Measurements from ENCODE around the gene RAI1. TPM values are rescaled to one million over a fixed set of nuclear protein-coding genes. Genes with fewer than 3 reads are reported as not detected.

The RAI1 gene
- total RNA-seq, 1 donor from 2014 or later = 60.3 TPM

DNA sequence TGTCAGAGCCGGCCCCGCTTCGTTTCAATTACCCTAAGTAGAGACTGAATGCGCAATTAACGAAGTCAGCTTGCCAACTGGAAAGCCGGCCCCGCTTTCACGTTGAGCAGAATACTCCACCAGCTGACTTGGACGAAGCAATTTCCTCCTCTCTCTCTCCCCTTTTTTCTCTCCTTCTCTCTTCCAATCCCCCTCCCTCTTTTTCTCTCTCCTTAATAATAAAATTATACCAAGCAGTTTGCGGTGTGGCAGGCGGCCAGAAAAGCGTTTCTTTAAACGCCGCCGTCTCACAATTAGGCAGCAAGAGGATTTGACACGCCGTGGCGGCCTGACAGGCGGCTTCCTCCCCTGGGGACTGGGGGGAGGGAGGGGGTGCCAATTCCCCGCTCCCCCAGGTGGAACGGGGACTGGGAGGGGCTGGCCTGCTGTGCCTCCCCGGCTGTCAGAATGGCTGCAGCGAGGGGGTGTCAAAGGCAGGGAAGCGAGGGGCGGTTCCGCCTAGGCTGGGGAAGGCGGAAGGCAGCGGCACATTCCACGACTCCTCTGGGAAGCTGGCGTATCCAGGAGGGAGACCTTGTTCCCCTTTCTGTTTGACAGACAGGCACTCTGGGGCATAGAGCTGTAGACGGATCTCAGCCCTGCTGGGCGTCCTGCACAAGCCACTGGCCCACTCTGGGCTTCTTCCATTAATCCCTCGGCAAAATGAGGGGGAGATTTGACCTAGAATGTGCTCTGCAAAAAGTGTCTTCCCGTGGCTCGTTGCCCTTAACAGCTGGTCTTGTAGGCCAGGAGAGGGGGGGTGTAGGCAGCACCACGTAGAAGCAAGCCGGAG, 102.8 kb downstream of the RAI1 start:
- no peak for DNase-seq (ENCODE audit: low spot score)

GRCh38 chr17:17784657-17785267, 103.5 kb downstream of the RAI1 start:
- no peak for DNase-seq (ENCODE audit: low spot score)

DNA sequence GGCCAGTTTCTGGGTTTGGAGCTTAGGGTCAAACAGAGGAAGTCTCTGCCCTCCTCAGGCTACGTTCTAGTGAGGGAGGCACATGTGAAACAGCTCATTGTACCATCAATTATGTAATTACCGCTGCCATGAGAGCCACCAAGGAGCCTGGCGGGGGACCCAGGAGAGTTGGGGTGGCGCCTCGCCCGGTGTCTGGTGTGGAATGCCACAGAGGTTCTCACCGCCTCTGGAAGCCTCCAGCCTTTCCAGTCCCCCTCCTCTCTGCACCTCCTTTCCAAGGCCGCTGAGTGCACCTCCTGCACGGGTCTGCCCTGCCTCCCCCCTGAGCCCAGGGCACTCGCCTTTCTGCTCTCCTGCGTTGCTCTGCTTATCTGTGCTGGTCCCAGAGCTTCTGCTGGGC, 104.1 kb downstream of the RAI1 start:
- no peak for DNase-seq (ENCODE audit: low spot score)

GRCh38 chr17:17786998-17787397, 105.7 kb downstream of the RAI1 start:
- DNase-seq (ENCODE audit: low spot score) = no peak

DNA sequence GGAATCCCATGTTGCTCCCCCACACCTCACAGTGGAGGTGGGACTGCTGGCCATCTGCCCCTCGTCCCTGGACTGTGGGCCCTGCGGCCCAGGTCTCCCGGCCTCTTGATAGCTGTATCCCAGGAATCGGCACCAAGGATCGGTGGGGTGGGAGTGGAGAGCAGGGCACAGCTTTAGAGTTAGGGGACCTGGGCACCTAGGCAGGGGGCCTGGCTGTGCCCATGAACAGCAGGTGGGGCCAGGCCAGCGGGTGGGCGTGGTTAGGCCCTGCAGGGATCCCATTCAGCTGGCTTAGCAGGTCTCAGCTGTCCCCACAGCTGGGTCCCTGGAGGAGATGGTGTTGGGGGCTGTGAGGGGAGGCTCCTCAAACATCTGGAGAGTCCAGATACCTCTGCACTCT, 106.3 kb downstream of the RAI1 start:
- DNase-seq (ENCODE audit: low spot score) = no peak

- DNase-seq (ENCODE audit: low spot score) = no peak
Measured at GRCh38 chr17:17788967-17789366, 107.7 kb downstream of the RAI1 start.

DNA sequence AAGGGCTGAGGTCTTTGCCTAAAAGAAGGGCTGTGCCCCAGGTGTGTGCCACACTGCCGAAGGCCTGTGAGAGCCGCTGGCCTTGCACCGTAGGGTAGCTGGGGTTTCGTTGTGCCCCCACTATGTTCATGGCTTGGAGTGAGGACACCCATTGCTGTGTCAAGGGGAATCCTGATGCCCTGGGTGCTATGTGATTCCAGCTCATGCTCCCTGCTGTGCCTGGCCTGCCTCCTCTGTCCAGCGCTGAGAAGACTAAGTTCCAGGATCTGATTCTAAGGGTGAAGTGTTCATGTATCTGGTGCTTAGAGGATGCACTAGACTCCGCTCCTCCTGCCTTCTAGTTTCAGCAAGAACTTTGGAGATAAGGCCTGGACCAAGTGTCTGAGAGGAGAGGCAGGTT, 108.2 kb downstream of the RAI1 start:
- no peak for DNase-seq (ENCODE audit: low spot score)

- no peak for DNase-seq (ENCODE audit: low spot score)
Measured at GRCh38 chr17:17789828-17790636, 108.8 kb downstream of the RAI1 start.

DNA sequence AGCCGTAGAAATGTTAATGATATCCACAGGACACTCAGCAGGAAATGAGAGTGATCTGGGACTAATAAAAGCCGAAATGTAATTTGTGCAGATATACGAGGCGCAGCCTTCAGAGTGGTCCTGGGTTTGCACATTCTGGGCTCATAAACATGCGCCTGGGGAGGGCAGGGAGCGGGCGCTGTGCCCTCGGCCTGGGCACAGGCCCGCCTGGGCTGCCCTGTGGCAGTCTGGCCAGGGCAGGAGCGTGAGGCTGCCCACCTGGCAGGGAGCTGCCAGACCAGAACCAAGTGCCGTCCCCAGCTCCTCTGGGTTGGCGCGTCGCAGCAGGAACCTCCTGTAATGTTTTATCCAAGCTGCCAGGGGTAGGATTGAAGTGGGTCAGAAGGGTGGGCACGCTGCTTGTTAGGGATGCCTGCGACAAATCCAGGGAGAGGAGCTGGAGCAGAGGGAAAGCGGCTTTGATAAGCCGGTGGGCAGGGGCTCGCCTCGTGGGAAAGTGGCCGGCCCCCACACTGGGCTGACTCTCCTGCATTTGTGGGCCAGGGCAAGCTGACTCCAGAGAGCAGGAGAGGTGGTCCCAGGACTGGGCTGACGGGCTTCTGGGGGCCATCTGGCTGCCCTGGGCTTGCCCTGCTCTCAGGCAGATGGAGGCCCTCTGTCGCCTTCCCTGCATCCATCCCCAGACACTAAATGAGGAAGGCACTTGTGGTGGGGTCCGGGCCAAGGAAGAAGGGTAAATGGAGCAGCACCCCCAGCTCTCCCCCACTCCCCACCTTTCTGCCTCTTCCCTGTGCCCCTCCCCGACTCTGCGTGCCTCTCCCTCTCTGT, 109.6 kb downstream of the RAI1 start:
- DNase-seq (ENCODE audit: low spot score) = no peak

- no peak for DNase-seq (ENCODE audit: low spot score)
Measured at GRCh38 chr17:17792037-17792550, 110.8 kb downstream of the RAI1 start.

GRCh38 chr17:17792551-17793377, 111.5 kb downstream of the RAI1 start:
- DNase-seq (ENCODE audit: low spot score) = no peak

- no peak for DNase-seq (ENCODE audit: low spot score)
Measured at GRCh38 chr17:17793378-17794214, 112.3 kb downstream of the RAI1 start.

DNA sequence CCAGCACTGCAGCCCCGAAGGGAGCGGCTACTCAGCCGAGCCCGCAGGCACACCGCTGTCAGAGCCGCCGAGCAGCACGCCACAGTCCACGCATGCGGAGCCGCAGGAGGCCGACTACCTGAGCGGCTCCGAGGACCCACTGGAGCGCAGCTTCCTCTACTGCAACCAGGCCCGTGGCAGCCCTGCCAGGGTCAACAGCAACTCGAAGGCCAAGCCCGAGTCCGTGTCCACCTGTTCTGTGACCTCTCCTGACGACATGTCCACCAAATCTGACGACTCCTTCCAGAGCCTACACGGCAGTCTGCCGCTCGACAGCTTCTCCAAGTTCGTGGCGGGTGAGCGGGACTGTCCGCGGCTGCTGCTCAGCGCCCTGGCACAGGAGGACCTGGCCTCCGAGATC, 113.1 kb downstream of the RAI1 start:
- DNase-seq (ENCODE audit: low spot score) = no peak

DNA sequence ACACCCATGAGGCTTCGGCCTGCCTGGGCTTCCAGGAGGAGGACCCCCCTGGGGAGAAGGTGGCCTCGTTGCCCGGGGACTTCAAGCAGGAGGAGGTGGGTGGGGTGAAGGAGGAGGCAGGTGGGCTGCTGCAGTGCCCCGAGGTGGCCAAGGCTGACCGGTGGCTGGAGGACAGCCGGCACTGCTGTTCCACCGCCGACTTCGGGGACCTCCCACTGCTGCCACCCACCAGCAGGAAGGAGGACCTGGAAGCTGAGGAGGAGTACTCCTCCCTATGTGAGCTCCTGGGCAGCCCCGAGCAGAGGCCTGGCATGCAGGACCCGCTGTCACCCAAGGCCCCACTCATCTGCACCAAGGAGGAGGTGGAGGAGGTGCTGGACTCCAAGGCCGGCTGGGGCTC, 114.0 kb downstream of the RAI1 start:
- no peak for DNase-seq (ENCODE audit: low spot score)

DNA sequence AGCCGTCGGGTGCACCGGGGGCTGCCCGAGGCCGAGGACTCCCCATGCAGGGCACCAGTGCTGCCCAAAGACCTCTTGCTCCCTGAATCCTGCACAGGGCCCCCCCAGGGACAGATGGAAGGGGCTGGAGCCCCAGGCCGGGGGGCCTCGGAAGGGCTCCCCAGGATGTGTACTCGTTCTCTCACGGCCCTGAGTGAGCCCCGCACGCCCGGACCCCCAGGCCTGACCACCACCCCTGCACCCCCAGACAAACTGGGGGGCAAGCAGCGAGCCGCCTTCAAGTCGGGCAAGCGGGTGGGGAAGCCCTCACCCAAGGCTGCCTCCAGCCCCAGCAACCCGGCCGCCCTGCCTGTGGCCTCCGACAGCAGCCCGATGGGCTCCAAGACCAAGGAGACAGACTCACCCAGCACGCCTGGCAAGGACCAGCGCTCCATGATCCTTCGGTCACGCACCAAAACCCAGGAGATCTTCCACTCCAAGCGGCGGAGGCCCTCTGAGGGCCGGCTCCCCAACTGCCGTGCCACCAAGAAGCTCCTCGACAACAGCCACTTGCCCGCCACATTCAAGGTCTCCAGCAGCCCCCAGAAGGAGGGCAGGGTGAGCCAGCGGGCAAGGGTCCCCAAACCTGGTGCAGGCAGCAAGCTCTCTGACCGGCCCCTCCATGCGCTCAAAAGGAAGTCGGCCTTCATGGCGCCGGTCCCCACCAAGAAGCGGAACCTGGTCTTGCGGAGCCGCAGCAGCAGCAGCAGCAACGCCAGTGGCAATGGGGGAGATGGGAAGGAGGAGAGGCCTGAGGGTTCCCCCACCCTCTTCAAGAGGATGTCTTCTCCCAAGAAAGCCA, 114.9 kb downstream of the RAI1 start:
- no peak for DNase-seq (ENCODE audit: low spot score)

DNA sequence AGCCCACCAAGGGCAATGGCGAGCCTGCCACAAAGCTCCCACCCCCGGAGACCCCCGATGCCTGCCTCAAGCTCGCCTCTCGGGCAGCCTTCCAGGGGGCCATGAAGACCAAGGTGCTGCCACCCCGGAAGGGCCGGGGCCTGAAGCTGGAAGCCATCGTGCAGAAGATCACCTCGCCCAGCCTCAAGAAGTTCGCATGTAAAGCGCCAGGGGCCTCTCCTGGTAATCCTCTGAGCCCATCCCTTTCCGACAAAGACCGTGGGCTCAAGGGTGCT, 115.5 kb downstream of the RAI1 start:
- DNase-seq (ENCODE audit: low spot score) = no peak

GRCh38 chr17:17797119-17797809, 116.0 kb downstream of the RAI1 start:
- no peak for DNase-seq (ENCODE audit: low spot score)

DNA sequence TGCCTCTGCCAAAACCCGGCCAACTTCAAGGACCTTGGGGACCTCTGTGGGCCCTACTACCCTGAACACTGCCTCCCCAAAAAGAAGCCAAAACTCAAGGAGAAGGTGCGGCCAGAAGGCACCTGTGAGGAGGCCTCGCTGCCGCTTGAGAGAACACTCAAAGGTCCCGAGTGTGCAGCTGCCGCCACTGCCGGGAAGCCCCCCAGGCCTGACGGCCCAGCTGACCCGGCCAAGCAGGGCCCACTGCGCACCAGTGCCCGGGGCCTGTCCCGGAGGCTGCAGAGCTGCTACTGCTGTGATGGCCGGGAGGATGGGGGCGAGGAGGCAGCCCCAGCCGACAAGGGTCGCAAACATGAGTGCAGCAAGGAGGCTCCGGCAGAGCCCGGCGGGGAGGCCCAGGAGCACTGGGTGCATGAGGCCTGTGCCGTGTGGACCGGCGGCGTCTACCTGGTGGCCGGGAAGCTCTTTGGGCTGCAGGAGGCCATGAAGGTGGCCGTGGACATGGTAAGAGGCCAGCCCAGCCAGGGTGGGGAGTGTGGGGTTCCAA, 116.8 kb downstream of the RAI1 start:
- no peak for DNase-seq (ENCODE audit: low spot score)
